HEK293T (cell line): ENCODE data around the gene SLC7A9.

Source experiments
- CTCF ChIA-PET: fragments of 350-600 bp; formaldehyde crosslinking; extraction: SDS; loops from one replicate; lab custom pipeline; 2021; ENCODE audit warnings: antibody characterized with exemption, inconsistent platforms; lab: Yijun Ruan, JAX
- POLR2A ChIA-PET: fragments of 350-600 bp; formaldehyde crosslinking; extraction: SDS; loops from one replicate; lab custom pipeline; 2020; ENCODE audit warnings: antibody characterized with exemption, inconsistent platforms; lab: Yijun Ruan, JAX
- DNase-seq: peaks from one replicate; pipeline ENCODE4 v3.0.0; 2012; ENCODE audit warnings: mixed read lengths; ENCODE audit errors: extremely low spot score
- ARNT ChIP-seq: fragments of 450-650 bp; IDR thresholded peaks from 2 replicates; pipeline ENCODE4 v1.6.1; 2017; ENCODE audit warnings: mild to moderate bottlenecking
- BHLHE40 ChIP-seq: fragments of 450-650 bp; IDR thresholded peaks from 2 replicates; pipeline ENCODE4 v1.6.1; 2016; ENCODE audit warnings: mild to moderate bottlenecking, moderate library complexity, borderline replicate concordance
- CTBP1 ChIP-seq: fragments of 450-650 bp; IDR thresholded peaks from 2 replicates; pipeline ENCODE4 v1.6.1; 2016; ENCODE audit warnings: borderline replicate concordance
- ELF4 ChIP-seq: fragments of 450-650 bp; IDR thresholded peaks from 2 replicates; pipeline ENCODE4 v1.6.1; 2017; ENCODE audit warnings: antibody characterized with exemption
- FOXA1 ChIP-seq: fragments of 450-650 bp; IDR thresholded peaks from 2 replicates; pipeline ENCODE4 v1.6.1; 2016; ENCODE audit warnings: mild to moderate bottlenecking
- FOXK2 ChIP-seq: fragments of 450-650 bp; IDR thresholded peaks from 2 replicates; pipeline ENCODE4 v1.6.1; 2016; ENCODE audit warnings: mild to moderate bottlenecking
- FOXM1 ChIP-seq: fragments of 450-650 bp; IDR thresholded peaks from 2 replicates; pipeline ENCODE4 v1.6.1; 2017; ENCODE audit warnings: mild to moderate bottlenecking, borderline replicate concordance
- HDGF ChIP-seq: fragments of 450-650 bp; IDR thresholded peaks from 2 replicates; pipeline ENCODE4 v1.6.1; 2017; ENCODE audit warnings: antibody characterized with exemption, borderline replicate concordance
- L3MBTL2 ChIP-seq: fragments of 450-650 bp; conservative IDR thresholded peaks from 2 replicates; pipeline ENCODE4 v1.6.1; 2016; ENCODE audit warnings: mild to moderate bottlenecking
- LEF1 ChIP-seq: fragments of 450-650 bp; IDR thresholded peaks from 2 replicates; pipeline ENCODE4 v1.6.1; 2017; ENCODE audit warnings: mild to moderate bottlenecking, borderline replicate concordance
- NFRKB ChIP-seq: fragments of 450-650 bp; IDR thresholded peaks from 2 replicates; pipeline ENCODE4 v1.6.1; 2016; ENCODE audit warnings: mild to moderate bottlenecking, moderate library complexity
- PKNOX1 ChIP-seq: fragments of 450-650 bp; IDR thresholded peaks from 2 replicates; pipeline ENCODE4 v1.6.1; 2016
- SP1 ChIP-seq: fragments of 450-650 bp; IDR thresholded peaks from 2 replicates; pipeline ENCODE4 v1.6.1; 2017
- SUZ12 ChIP-seq: fragments of 450-650 bp; IDR thresholded peaks from 2 replicates; pipeline ENCODE4 v1.6.1; 2016; ENCODE audit warnings: mild to moderate bottlenecking
- TARDBP ChIP-seq: fragments of 450-650 bp; IDR thresholded peaks from 2 replicates; pipeline ENCODE4 v1.6.1; 2016
- ZNF384 ChIP-seq: fragments of 450-650 bp; IDR thresholded peaks from 2 replicates; pipeline ENCODE4 v1.6.1; 2016

Gene SLC7A9

GRCh38 chr19:32874605-32875004 lies 5.0 kb upstream of the SLC7A9 start:
- ChIA-PET CTCF (no interaction called here), POLR2A (no interaction called here)
- TF ChIP-seq FOXK2 (no peak), BHLHE40 (no peak), SUZ12 (no peak), L3MBTL2 (no peak), PKNOX1 (no peak), ELF4 (no peak), ZNF384 (no peak), CTBP1 (no peak), FOXM1 (no peak), NFRKB (no peak), TARDBP (no peak), HDGF (no peak), ARNT (no peak), SP1 (no peak), FOXA1 (no peak), LEF1 (no peak)
- no peak for DNase-seq

- ChIA-PET POLR2A (no interaction called here), CTCF (no interaction called here)
- DNase-seq: no peak
- TF ChIP-seq SP1 (no peak), ZNF384 (no peak), SUZ12 (no peak), NFRKB (no peak), TARDBP (no peak), ELF4 (no peak), HDGF (no peak), FOXA1 (no peak), FOXK2 (no peak), CTBP1 (no peak), FOXM1 (no peak), L3MBTL2 (no peak), PKNOX1 (no peak), LEF1 (no peak), BHLHE40 (no peak), ARNT (no peak)
These were observed 3.8 kb upstream of the SLC7A9 start for GRCh38 chr19:32873247-32873959.

- no peak for DNase-seq
- POLR2A ChIA-PET: no interaction called here
- CTCF ChIA-PET: no interaction called here
- TF ChIP-seq ARNT (no peak), ELF4 (no peak), SP1 (no peak), FOXA1 (no peak), CTBP1 (no peak)
These were observed 2.8 kb upstream of the SLC7A9 start for GRCh38 chr19:32872391-32872790.

GRCh38 chr19:32870981-32871451 lies 1.4 kb upstream of the SLC7A9 start:
- TF ChIP-seq NFRKB (no peak), CTBP1 (no peak), BHLHE40 (no peak), LEF1 (no peak), L3MBTL2 (no peak), TARDBP (no peak), HDGF (no peak), ELF4 (no peak), FOXM1 (no peak), FOXK2 (no peak), PKNOX1 (no peak)
- ChIA-PET POLR2A (no interaction called here), CTCF (interaction anchor here (0.6 kb wide), 1 partner anchor 719 kb away, joined by 5 read pairs; no protein-coding TSS in a partner anchor)
- no peak for DNase-seq

GRCh38 chr19:32869966-32870573 lies 503 bp upstream of the SLC7A9 start:
- no peak for DNase-seq
- TF ChIP-seq TARDBP (no peak), BHLHE40 (no peak), FOXK2 (no peak), SP1 (no peak), ZNF384 (no peak), PKNOX1 (no peak), ELF4 (no peak), ARNT (no peak), FOXM1 (no peak), CTBP1 (no peak), SUZ12 (no peak), NFRKB (no peak), FOXA1 (no peak), LEF1 (no peak), L3MBTL2 (no peak), HDGF (no peak)
- ChIA-PET POLR2A (no interaction called here), CTCF (no interaction called here)
